ENCODE measurements around the gene RAD51B.

The RAD51B gene

GRCh38 chr14:68571114-68571591, 751.6 kb downstream of the RAD51B start:
- DNase-seq: no peak

- no peak for DNase-seq
Observed at GRCh38 chr14:68571928-68572525, 752.4 kb downstream of the RAD51B start.

GRCh38 chr14:68573126-68573525, 753.5 kb downstream of the RAD51B start:
- DNase-seq: no peak

GRCh38 chr14:68573722-68574121, 754.1 kb downstream of the RAD51B start:
- DNase-seq: no peak

- DNase-seq: no peak
Observed at GRCh38 chr14:68574461-68574860, 754.9 kb downstream of the RAD51B start.

- no peak for DNase-seq
Observed at GRCh38 chr14:68574906-68575305, 755.3 kb downstream of the RAD51B start.

- no peak for DNase-seq
Observed at GRCh38 chr14:68575426-68575825, 755.8 kb downstream of the RAD51B start.

- DNase-seq: no peak
Observed at GRCh38 chr14:68576031-68576430, 756.5 kb downstream of the RAD51B start.

- no peak for DNase-seq
Observed at GRCh38 chr14:68576496-68577244, 757.1 kb downstream of the RAD51B start.

- no peak for DNase-seq
Observed at GRCh38 chr14:68577802-68578541, 758.4 kb downstream of the RAD51B start.

- no peak for DNase-seq
Observed at GRCh38 chr14:68578597-68578996, 759.0 kb downstream of the RAD51B start.

- DNase-seq: no peak
Observed at GRCh38 chr14:68580096-68580645, 760.6 kb downstream of the RAD51B start.

- no peak for DNase-seq
Observed at GRCh38 chr14:68580671-68581070, 761.1 kb downstream of the RAD51B start.

GRCh38 chr14:68583548-68584280, 764.1 kb downstream of the RAD51B start:
- DNase-seq: no peak

- DNase-seq: no peak
Observed at GRCh38 chr14:68584786-68585185, 765.2 kb downstream of the RAD51B start.

- no peak for DNase-seq
Observed at GRCh38 chr14:68585690-68586089, 766.1 kb downstream of the RAD51B start.

GRCh38 chr14:68586896-68587751, 767.5 kb downstream of the RAD51B start:
- no peak for DNase-seq

GRCh38 chr14:68587931-68588330, 768.4 kb downstream of the RAD51B start:
- no peak for DNase-seq

GRCh38 chr14:68589447-68590200, 770.0 kb downstream of the RAD51B start:
- DNase-seq: no peak

GRCh38 chr14:68590201-68590522, 770.6 kb downstream of the RAD51B start:
- DNase-seq: no peak

- no peak for DNase-seq
Observed at GRCh38 chr14:68591786-68592185, 772.2 kb downstream of the RAD51B start.

Measured in stimulated activated CD4-positive, alpha-beta T cell treated with anti-CD3 and anti-CD28 coated beads, Interleukin-1b, Interleukin-23, amount 100 ng/mL, for 48 hours (primary cell).